H1 (cell line): ENCODE measurements around the gene CPED1.

Experiments
- ATF2 ChIP-seq: IDR thresholded peaks from 2 replicates; pipeline ENCODE4 v1.6.1; 2012; ENCODE audit warnings: low read length, inconsistent platforms
- ATF3 ChIP-seq: IDR thresholded peaks from 2 replicates; pipeline ENCODE4 v1.6.1; 2011; ENCODE audit warnings: low read depth, mild to moderate bottlenecking, low read length; ENCODE audit not compliant: insufficient read depth
- CBX8 ChIP-seq: fragments of 300-800, 300-1000 bp; sonication (generic); IDR thresholded peaks from 2 replicates; pipeline ENCODE4 v1.7.1; 2016; ENCODE audit warnings: low read depth, low read length, borderline replicate concordance
- HDAC2 ChIP-seq, 2 experiments: fragments of 300-600 bp in 1 of 2; sonication (generic) in 1 of 2; IDR thresholded peaks; 2 replicates each; pipeline ENCODE4 v1.6.1; 2011 to 2012; ENCODE audit warnings: low read depth in 2 of 2, low read length in 2 of 2, mild to moderate bottlenecking in 2 of 2, moderate library complexity in 2 of 2, borderline replicate concordance in 1 of 2, inconsistent platforms in 1 of 2
- PHF8 ChIP-seq: fragments of 200-600 bp; sonication (generic); conservative IDR thresholded peaks from 2 replicates; pipeline ENCODE4 v1.7.1; 2012; ENCODE audit warnings: low read depth, mild to moderate bottlenecking, inconsistent platforms, low read length, moderate library complexity
- POLR2A ChIP-seq, 2 experiments: IDR thresholded peaks; 1 replicate in 1 of 2; 2 replicates in 1 of 2; pipeline ENCODE4 v1.6.1; 2011; ENCODE audit warnings: low read depth in 2 of 2, low read length in 2 of 2, mild to moderate bottlenecking in 2 of 2; ENCODE audit errors: control extremely low read depth in 1 of 2
- POLR2AphosphoS5 ChIP-seq: IDR thresholded peaks from 2 replicates; pipeline ENCODE4 v1.6.1; 2011; ENCODE audit warnings: low read depth, low read length
- SIN3A ChIP-seq, 2 experiments: IDR thresholded peaks in 1 of 2; conservative IDR thresholded peaks in 1 of 2; 2 replicates each; pipeline ENCODE4 v1.6.1; 2011 to 2012; ENCODE audit warnings: low read length in 2 of 2, improper control_type of control experiment in 1 of 2, low read depth in 1 of 2, mild to moderate bottlenecking in 1 of 2
- SUZ12 ChIP-seq: fragments of 200-600 bp; sonication (generic); IDR thresholded peaks from 2 replicates; pipeline ENCODE4 v1.6.1; 2012; ENCODE audit warnings: mild to moderate bottlenecking, inconsistent platforms, low read length, moderate library complexity, mixed read lengths
- TCF12 ChIP-seq: IDR thresholded peaks from 2 replicates; pipeline ENCODE4 v1.6.1; 2011; ENCODE audit warnings: low read depth, mild to moderate bottlenecking, low read length
- ZNF274 ChIP-seq: IDR thresholded peaks from 2 replicates; pipeline ENCODE4 v1.7.0; 2012; ENCODE audit warnings: low read length, borderline replicate concordance; ENCODE audit errors: extremely low read depth
- TF ChIP-seq, protein P1 (sequence below), 3 experiments: IDR thresholded peaks; 1 replicate in 2 of 3; 2 replicates in 1 of 3; pipeline versions ENCODE4 v1.5.1 to v1.6.1; 2011; ENCODE audit warnings: low read length in 3 of 3, mild to moderate bottlenecking in 3 of 3, inconsistent platforms in 2 of 3, low read depth in 1 of 3, moderate library complexity in 1 of 3; ENCODE audit not compliant: insufficient read depth in 1 of 3; ENCODE audit errors: control extremely low read depth in 1 of 3

GRCh38 chr7:121153411-121153810 is 164.9 kb downstream of the CPED1 start:
- TF ChIP-seq, protein P1, sequence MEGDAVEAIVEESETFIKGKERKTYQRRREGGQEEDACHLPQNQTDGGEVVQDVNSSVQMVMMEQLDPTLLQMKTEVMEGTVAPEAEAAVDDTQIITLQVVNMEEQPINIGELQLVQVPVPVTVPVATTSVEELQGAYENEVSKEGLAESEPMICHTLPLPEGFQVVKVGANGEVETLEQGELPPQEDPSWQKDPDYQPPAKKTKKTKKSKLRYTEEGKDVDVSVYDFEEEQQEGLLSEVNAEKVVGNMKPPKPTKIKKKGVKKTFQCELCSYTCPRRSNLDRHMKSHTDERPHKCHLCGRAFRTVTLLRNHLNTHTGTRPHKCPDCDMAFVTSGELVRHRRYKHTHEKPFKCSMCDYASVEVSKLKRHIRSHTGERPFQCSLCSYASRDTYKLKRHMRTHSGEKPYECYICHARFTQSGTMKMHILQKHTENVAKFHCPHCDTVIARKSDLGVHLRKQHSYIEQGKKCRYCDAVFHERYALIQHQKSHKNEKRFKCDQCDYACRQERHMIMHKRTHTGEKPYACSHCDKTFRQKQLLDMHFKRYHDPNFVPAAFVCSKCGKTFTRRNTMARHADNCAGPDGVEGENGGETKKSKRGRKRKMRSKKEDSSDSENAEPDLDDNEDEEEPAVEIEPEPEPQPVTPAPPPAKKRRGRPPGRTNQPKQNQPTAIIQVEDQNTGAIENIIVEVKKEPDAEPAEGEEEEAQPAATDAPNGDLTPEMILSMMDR (IDR thresholded peaks at IDR 0.05; ENCODE audit: control extremely low read depth in 1 of 3, insufficient read depth in 1 of 3, low read depth in 1 of 3, low read length in 3 of 3): no peak
- TF ChIP-seq POLR2A (IDR thresholded peaks at IDR 0.05; ENCODE audit: control extremely low read depth in 1 of 2, low read depth in 2 of 2, low read length in 2 of 2) (no peak), CBX8 (no peak), TCF12 (no peak), SUZ12 (no peak), ZNF274 (no peak), ATF2 (no peak), POLR2AphosphoS5 (no peak), PHF8 (no peak), HDAC2 (IDR thresholded peaks at IDR 0.05; ENCODE audit: borderline replicate concordance in 1 of 2, low read depth in 2 of 2, low read length in 2 of 2) (no peak), SIN3A (conservative IDR thresholded peaks at IDR 0.05 in 1 of 2, IDR thresholded peaks at IDR 0.05 in 1 of 2; ENCODE audit: low read depth in 1 of 2, low read length in 2 of 2) (no peak), ATF3 (no peak)
